Endodermal cell (in vitro differentiated cells): ENCODE measurements around the gene OR2B2. TPM values are rescaled to one million over a fixed set of nuclear protein-coding genes. Genes with fewer than 3 reads are reported as not detected.
A peak's percentile ranks its signal among the peaks of the same experiment; 100 is the strongest.
"Not testable (repeated sequence)": the region's sequence is repeated elsewhere in the genome, so short reads cannot be mapped to it uniquely, and the experiment has no call there.

Source experiments
- DNase-seq: peaks from one replicate; pipeline ENCODE4 v3.0.0-alpha.2; 2017
- H3K27ac ChIP-seq: 2 replicates; pipeline ENCODE4 v1.5.1; 2013; ENCODE audit warnings: mild to moderate bottlenecking, low read depth, low read length, moderate library complexity
- H3K27me3 ChIP-seq: 2 replicates; pipeline ENCODE4 v1.6.1; 2013; ENCODE audit warnings: mild to moderate bottlenecking, low read length, moderate library complexity; ENCODE audit not compliant: insufficient read depth, control insufficient read depth, poor library complexity, severe bottlenecking
- H3K36me3 ChIP-seq: 2 replicates; pipeline ENCODE4 v1.7.0; 2013; ENCODE audit warnings: mild to moderate bottlenecking, low read length, moderate library complexity; ENCODE audit not compliant: control insufficient read depth, insufficient read depth
- H3K4me1 ChIP-seq: one replicate; pipeline ENCODE4 v1.7.0; 2013; ENCODE audit warnings: low read length; ENCODE audit not compliant: control insufficient read depth, insufficient read depth
- H3K4me3 ChIP-seq: 2 replicates; pipeline ENCODE4 v1.5.1; 2013; ENCODE audit warnings: mild to moderate bottlenecking, low read length, moderate library complexity
- H3K9ac ChIP-seq: 2 replicates; pipeline ENCODE4 v1.6.1; 2013; ENCODE audit warnings: mild to moderate bottlenecking, low read length, moderate library complexity; ENCODE audit not compliant: poor library complexity, severe bottlenecking; ENCODE audit errors: extremely low read depth
- H3K9me3 ChIP-seq: 2 replicates; pipeline ENCODE4 v1.6.1; 2013; ENCODE audit warnings: mild to moderate bottlenecking, low read length, moderate library complexity; ENCODE audit not compliant: control insufficient read depth
- H3K27ac Mint-ChIP-seq: 2 replicates; pipeline ENCODE4 v1.8.0; 2020; ENCODE audit warnings: mixed read lengths
- H3K27me3 Mint-ChIP-seq: 2 replicates; pipeline ENCODE4 v1.8.0; 2021; ENCODE audit warnings: mild to moderate bottlenecking, mixed read lengths; ENCODE audit not compliant: insufficient read depth
- H3K36me3 Mint-ChIP-seq: 2 replicates; pipeline ENCODE4 v1.8.0; 2020; ENCODE audit warnings: low read depth, mixed read lengths
- H3K4me1 Mint-ChIP-seq: 2 replicates; pipeline ENCODE4 v1.8.0; 2020; ENCODE audit warnings: mixed read lengths
- H3K4me3 Mint-ChIP-seq: 2 replicates; pipeline ENCODE4 v1.8.0; 2020; ENCODE audit warnings: mild to moderate bottlenecking, moderate library complexity, mixed read lengths
- H3K9me3 Mint-ChIP-seq: 2 replicates; pipeline ENCODE4 v1.8.0; 2020; ENCODE audit warnings: mild to moderate bottlenecking, mixed read lengths
- CTCF ChIP-seq: fragments of 200-600 bp; sonication (generic); conservative IDR thresholded peaks from 2 replicates; pipeline ENCODE4 v1.5.0; 2021; ENCODE audit warnings: antibody characterized with exemption, mild to moderate bottlenecking
- WGBS, 2 experiments: methylation state at CpG; one replicate each; pipeline versions ENCODE4 v1.1.5 to v1.1.7; 2013; ENCODE audit warnings: missing lambda C conversion rate in 2 of 2, mixed read lengths in 1 of 2; ENCODE audit not compliant: insufficient coverage in 1 of 2, insufficient read length in 1 of 2; 5-methylcytosine and 5-hydroxymethylcytosine counted together
- total RNA-seq, 2 donors: library from RNA; stranded (reverse); fragmentation: NEBNext Ultra II Directional in 1 of 2; extraction: Animal tissue kit (Norgen Biotek cat#: 25700) in 1 of 2; gene quantifications; 2 replicates in 1 of 2; 3 replicates in 1 of 2; pipeline ENCODE4 v1.2.1, GENCODE V29; 2021

OR2B2 gene
- total RNA-seq, 2 donors from 2014 or later: not detected

- DNase-seq: no peak
- Mint-ChIP-seq H3K4me1 (peaks cover 12% of the 10 kb centered on the region), H3K4me3 (peak overlapping the region; percentile 77), H3K9me3 (no peaks in the 10 kb centered on the region), H3K27me3 (no peaks in the 10 kb centered on the region), H3K27ac (no peak overlapping the region), H3K36me3 (no peaks in the 10 kb centered on the region)
- H3K27me3 ChIP-seq: no peaks in the 10 kb centered on the region
- WGBS, 2 experiments: 90 to 100% methylated on average over 3 to 7 of the region's 8 CpGs
- H3K4me1 ChIP-seq: no peaks in the 10 kb centered on the region
- no peak overlapping the region for H3K27ac ChIP-seq
- H3K9ac ChIP-seq: no peak overlapping the region
- no peak for TF ChIP-seq CTCF
- no peaks in the 10 kb centered on the region for H3K9me3 ChIP-seq
- no peak overlapping the region for H3K4me3 ChIP-seq
- H3K36me3 ChIP-seq: no peaks in the 10 kb centered on the region
Observed at GRCh38 chr6:27901801-27902200, 10.4 kb downstream of the OR2B2 start.

GRCh38 chr6:27900197-27900596 is 12.0 kb downstream of the OR2B2 start:
- not testable (repeated sequence) for H3K9me3 Mint-ChIP-seq, H3K27me3 ChIP-seq, H3K27me3 Mint-ChIP-seq, H3K4me1 ChIP-seq, H3K27ac ChIP-seq, H3K9ac ChIP-seq, H3K4me3 ChIP-seq, H3K4me3 Mint-ChIP-seq, DNase-seq, H3K9me3 ChIP-seq, H3K36me3 ChIP-seq, H3K36me3 Mint-ChIP-seq, H3K27ac Mint-ChIP-seq
- H3K4me1 Mint-ChIP-seq: peaks cover 15% of the 10 kb centered on the region
- WGBS, 2 experiments: 93 to 100% methylated on average over 4 to 7 of the region's 7 CpGs

- Histone ChIP-seq H3K27me3 (no peaks in the 10 kb centered on the region), H3K4me1 (no peaks in the 10 kb centered on the region), H3K9me3 (no peaks in the 10 kb centered on the region), H3K9ac (no peak overlapping the region), H3K27ac (no peak overlapping the region), H3K4me3 (no peak overlapping the region), H3K36me3 (no peaks in the 10 kb centered on the region)
- Mint-ChIP-seq H3K27ac (no peak overlapping the region), H3K9me3 (no peaks in the 10 kb centered on the region), H3K4me1 (peaks cover 15% of the 10 kb centered on the region), H3K27me3 (no peaks in the 10 kb centered on the region), H3K36me3 (no peaks in the 10 kb centered on the region), H3K4me3 (no peak overlapping the region)
- no peak for DNase-seq
- no peak for TF ChIP-seq CTCF
Observed at GRCh38 chr6:27899543-27899942, 12.7 kb downstream of the OR2B2 start.

GRCh38 chr6:27897580-27898206 is 14.5 kb downstream of the OR2B2 start:
- Mint-ChIP-seq H3K4me3 (no peak overlapping the region), H3K9me3 (no peaks in the 10 kb centered on the region), H3K4me1 (peaks cover 15% of the 10 kb centered on the region), H3K27me3 (no peaks in the 10 kb centered on the region), H3K27ac (no peak overlapping the region), H3K36me3 (no peaks in the 10 kb centered on the region)
- WGBS, 2 experiments: 84 to 92% methylated on average over 2 to 3 of the region's 3 CpGs
- TF ChIP-seq CTCF: no peak
- Histone ChIP-seq H3K9ac (no peak overlapping the region), H3K4me3 (no peak overlapping the region), H3K27me3 (no peaks in the 10 kb centered on the region), H3K4me1 (no peaks in the 10 kb centered on the region), H3K9me3 (no peaks in the 10 kb centered on the region), H3K36me3 (no peaks in the 10 kb centered on the region), H3K27ac (no peak overlapping the region)
- DNase-seq: no peak
